ENCODE measurements around the gene MBD2. TPM values are rescaled to one million over a fixed set of nuclear protein-coding genes. Genes with fewer than 3 reads are reported as not detected.

Gene MBD2
- total and polyA plus RNA-seq, 2 of the 8 experiments (the other 6 are each of a cell fraction or from before 2014, with no cell fraction given): 36.2 to 52.7 TPM

DNA sequence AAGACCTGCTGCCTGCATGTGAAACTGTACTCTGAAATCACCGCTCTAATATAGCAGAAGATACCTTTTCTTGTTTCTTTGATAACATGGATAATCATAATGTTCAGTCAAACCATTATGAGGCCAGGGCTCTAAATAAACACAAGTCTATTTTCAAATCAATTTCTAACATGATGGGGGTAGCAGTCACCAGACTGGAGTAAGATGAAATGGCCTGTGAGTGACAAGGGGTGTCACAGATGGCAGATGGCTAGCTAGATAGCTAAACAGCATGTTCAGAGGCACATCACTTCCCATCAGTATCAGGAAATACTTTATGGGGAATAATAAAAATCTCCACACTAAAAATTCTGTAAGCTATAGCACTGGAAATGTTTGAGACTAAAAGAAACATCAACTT is 14.0 kb downstream of the MBD2 start (continued):
- TF ChIP-seq, protein P1, sequence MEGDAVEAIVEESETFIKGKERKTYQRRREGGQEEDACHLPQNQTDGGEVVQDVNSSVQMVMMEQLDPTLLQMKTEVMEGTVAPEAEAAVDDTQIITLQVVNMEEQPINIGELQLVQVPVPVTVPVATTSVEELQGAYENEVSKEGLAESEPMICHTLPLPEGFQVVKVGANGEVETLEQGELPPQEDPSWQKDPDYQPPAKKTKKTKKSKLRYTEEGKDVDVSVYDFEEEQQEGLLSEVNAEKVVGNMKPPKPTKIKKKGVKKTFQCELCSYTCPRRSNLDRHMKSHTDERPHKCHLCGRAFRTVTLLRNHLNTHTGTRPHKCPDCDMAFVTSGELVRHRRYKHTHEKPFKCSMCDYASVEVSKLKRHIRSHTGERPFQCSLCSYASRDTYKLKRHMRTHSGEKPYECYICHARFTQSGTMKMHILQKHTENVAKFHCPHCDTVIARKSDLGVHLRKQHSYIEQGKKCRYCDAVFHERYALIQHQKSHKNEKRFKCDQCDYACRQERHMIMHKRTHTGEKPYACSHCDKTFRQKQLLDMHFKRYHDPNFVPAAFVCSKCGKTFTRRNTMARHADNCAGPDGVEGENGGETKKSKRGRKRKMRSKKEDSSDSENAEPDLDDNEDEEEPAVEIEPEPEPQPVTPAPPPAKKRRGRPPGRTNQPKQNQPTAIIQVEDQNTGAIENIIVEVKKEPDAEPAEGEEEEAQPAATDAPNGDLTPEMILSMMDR (IDR thresholded peaks at IDR 0.05; ENCODE audit: control extremely low read depth in 1 of 3, insufficient read depth in 1 of 3, low read depth in 1 of 3, low read length in 3 of 3): no peak
- TF ChIP-seq CHD1 (IDR thresholded peaks at IDR 0.05; ENCODE audit: low read depth, low read length): no peak

Data from H1 (cell line).